ENCODE results near the gene TSC1.

TSC1 gene

GRCh38 chr9:132863096-132863495, 81.3 kb downstream of the TSC1 start:
- TF ChIP-seq EZH2 (optimal IDR thresholded peaks at IDR 0.05; ENCODE audit: low read depth, low read length) = no peak
- no peak for TF ChIP-seq EZH2phosphoT487 (IDR thresholded peaks at IDR 0.05; ENCODE audit: low read length)
- TF ChIP-seq, protein P1, sequence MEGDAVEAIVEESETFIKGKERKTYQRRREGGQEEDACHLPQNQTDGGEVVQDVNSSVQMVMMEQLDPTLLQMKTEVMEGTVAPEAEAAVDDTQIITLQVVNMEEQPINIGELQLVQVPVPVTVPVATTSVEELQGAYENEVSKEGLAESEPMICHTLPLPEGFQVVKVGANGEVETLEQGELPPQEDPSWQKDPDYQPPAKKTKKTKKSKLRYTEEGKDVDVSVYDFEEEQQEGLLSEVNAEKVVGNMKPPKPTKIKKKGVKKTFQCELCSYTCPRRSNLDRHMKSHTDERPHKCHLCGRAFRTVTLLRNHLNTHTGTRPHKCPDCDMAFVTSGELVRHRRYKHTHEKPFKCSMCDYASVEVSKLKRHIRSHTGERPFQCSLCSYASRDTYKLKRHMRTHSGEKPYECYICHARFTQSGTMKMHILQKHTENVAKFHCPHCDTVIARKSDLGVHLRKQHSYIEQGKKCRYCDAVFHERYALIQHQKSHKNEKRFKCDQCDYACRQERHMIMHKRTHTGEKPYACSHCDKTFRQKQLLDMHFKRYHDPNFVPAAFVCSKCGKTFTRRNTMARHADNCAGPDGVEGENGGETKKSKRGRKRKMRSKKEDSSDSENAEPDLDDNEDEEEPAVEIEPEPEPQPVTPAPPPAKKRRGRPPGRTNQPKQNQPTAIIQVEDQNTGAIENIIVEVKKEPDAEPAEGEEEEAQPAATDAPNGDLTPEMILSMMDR (IDR thresholded peaks at IDR 0.05; ENCODE audit: low read length) = no peak
- H4K20me1 ChIP-seq (ENCODE audit: insufficient read depth, low read length) = no peaks in the 10 kb centered on the region
- no peak for DNase-seq
- H3K9ac ChIP-seq (ENCODE audit: low read length) = no peak overlapping the region
- no peaks in the 10 kb centered on the region for H3K4me1 ChIP-seq (ENCODE audit: low read length)
- no peaks in the 10 kb centered on the region for H3K79me2 ChIP-seq (ENCODE audit: low read length)
- H2AFZ ChIP-seq (ENCODE audit: low read length) = no peak overlapping the region
- no peaks in the 10 kb centered on the region for H3K9me3 ChIP-seq (replicated peaks; ENCODE audit: insufficient read depth, low read length)
- no peak overlapping the region for H3K4me2 ChIP-seq (ENCODE audit: low read depth, low read length)
- H3K27me3 ChIP-seq (replicated peaks; ENCODE audit: insufficient read depth, low read length) = peaks cover 69% of the 10 kb centered on the region
- no peaks in the 10 kb centered on the region for H3F3A ChIP-seq (ENCODE audit: insufficient read depth, low read length)
- H3K27ac ChIP-seq (ENCODE audit: low read length) = no peak overlapping the region
- no peaks in the 10 kb centered on the region for H3K36me3 ChIP-seq (replicated peaks; ENCODE audit: insufficient read depth, low read length)
- no peak overlapping the region for H3K4me3 ChIP-seq (ENCODE audit: low read length)
- no peaks in the 10 kb centered on the region for H3K9me2 ChIP-seq (replicated peaks; ENCODE audit: insufficient read depth, low read length)

DNA sequence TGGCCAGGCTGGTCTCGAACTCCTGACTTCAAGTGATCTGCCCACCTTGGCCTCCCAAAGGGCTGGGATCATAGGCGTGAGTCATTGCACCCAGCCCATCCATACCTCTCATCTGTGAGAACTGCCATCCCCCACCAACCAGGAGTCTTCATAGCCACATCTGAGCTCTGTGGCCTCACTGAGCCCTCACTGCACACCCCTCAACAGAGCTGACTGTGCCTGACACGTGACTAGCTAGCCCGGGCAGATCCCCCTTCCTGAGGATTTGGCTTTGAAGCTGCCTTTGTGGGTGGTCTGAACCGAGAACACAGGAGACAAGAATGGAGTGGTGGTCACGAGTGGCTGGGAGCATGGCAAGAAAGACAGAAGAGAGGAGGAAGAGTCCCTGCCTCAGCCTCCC, 81.9 kb downstream of the TSC1 start:
- Histone ChIP-seq H3K9me3 (replicated peaks; ENCODE audit: insufficient read depth, low read length) (no peaks in the 10 kb centered on the region), H3K36me3 (replicated peaks; ENCODE audit: insufficient read depth, low read length) (no peaks in the 10 kb centered on the region), H3K9me2 (replicated peaks; ENCODE audit: insufficient read depth, low read length) (no peaks in the 10 kb centered on the region), H3K4me3 (ENCODE audit: low read length) (no peak overlapping the region), H3K27me3 (replicated peaks; ENCODE audit: insufficient read depth, low read length) (peaks cover 69% of the 10 kb centered on the region), H4K20me1 (ENCODE audit: insufficient read depth, low read length) (no peaks in the 10 kb centered on the region), H2AFZ (ENCODE audit: low read length) (no peak overlapping the region), H3K4me2 (ENCODE audit: low read depth, low read length) (no peak overlapping the region), H3K9ac (ENCODE audit: low read length) (no peak overlapping the region), H3K79me2 (ENCODE audit: low read length) (no peaks in the 10 kb centered on the region), H3K4me1 (ENCODE audit: low read length) (no peaks in the 10 kb centered on the region), H3F3A (ENCODE audit: insufficient read depth, low read length) (no peaks in the 10 kb centered on the region), H3K27ac (ENCODE audit: low read length) (no peak overlapping the region)
- no peak for DNase-seq
- TF ChIP-seq EZH2 (optimal IDR thresholded peaks at IDR 0.05; ENCODE audit: low read depth, low read length) (no peak), EZH2phosphoT487 (IDR thresholded peaks at IDR 0.05; ENCODE audit: low read length) (no peak)
- TF ChIP-seq, protein P1 (IDR thresholded peaks at IDR 0.05; ENCODE audit: low read length) = no peak

DNA sequence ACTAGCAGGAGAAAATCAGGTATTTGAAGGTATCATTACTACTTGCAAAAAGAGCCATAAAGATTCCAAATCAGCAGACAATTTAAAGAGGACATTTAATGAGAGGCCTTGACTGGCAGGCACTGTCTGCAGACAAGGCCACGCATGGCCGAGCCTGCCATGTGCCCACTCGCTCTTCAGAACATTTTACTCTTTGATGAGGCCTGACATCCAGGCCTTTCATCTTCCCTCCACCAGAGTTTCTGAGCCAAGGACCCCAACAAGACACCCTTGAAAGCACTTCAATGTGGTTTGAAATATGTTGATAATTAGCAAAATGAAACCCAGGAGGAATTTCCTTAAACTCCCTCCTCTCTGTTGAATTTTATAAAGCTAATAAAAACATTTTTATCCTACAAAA, 82.8 kb downstream of the TSC1 start:
- Histone ChIP-seq H3K9ac (ENCODE audit: low read length) (no peak overlapping the region), H3F3A (ENCODE audit: insufficient read depth, low read length) (no peaks in the 10 kb centered on the region), H3K27ac (ENCODE audit: low read length) (no peak overlapping the region), H3K79me2 (ENCODE audit: low read length) (no peaks in the 10 kb centered on the region), H3K4me2 (ENCODE audit: low read depth, low read length) (no peak overlapping the region), H3K36me3 (replicated peaks; ENCODE audit: insufficient read depth, low read length) (no peaks in the 10 kb centered on the region), H3K27me3 (replicated peaks; ENCODE audit: insufficient read depth, low read length) (peaks cover 75% of the 10 kb centered on the region), H3K4me3 (ENCODE audit: low read length) (no peak overlapping the region), H3K9me3 (replicated peaks; ENCODE audit: insufficient read depth, low read length) (no peaks in the 10 kb centered on the region), H4K20me1 (ENCODE audit: insufficient read depth, low read length) (no peaks in the 10 kb centered on the region), H3K4me1 (ENCODE audit: low read length) (no peaks in the 10 kb centered on the region), H3K9me2 (replicated peaks; ENCODE audit: insufficient read depth, low read length) (no peaks in the 10 kb centered on the region), H2AFZ (ENCODE audit: low read length) (no peak overlapping the region)
- TF ChIP-seq, protein P1 (IDR thresholded peaks at IDR 0.05; ENCODE audit: low read length) = no peak
- TF ChIP-seq EZH2 (optimal IDR thresholded peaks at IDR 0.05; ENCODE audit: low read depth, low read length) (no peak), EZH2phosphoT487 (IDR thresholded peaks at IDR 0.05; ENCODE audit: low read length) (no peak)
- no peak for DNase-seq
